Loucy (cell line): ENCODE results near the gene PLCH1.

ENCODE experiments used
- H2AFZ ChIP-seq: fragments of 200-600 bp; sonication (generic); 2 replicates; pipeline ENCODE4 v1.6.0; 2016; ENCODE audit warnings: antibody characterized with exemption, mild to moderate bottlenecking, low read length, moderate library complexity
- H3F3A ChIP-seq: fragments of 200-600 bp; 2 replicates; pipeline ENCODE4 v1.6.0; 2016; ENCODE audit warnings: antibody characterized with exemption, low read depth, mild to moderate bottlenecking
- H3K27me3 ChIP-seq: fragments of 200-600 bp; sonication (generic); 2 replicates; pipeline ENCODE4 v1.6.1; 2014; ENCODE audit warnings: low read length, mild to moderate bottlenecking; ENCODE audit not compliant: insufficient read depth, poor library complexity, severe bottlenecking
- H3K36me3 ChIP-seq: fragments of 200-600 bp; sonication (generic); 2 replicates; pipeline ENCODE4 v1.6.1; 2016; ENCODE audit warnings: low read length; ENCODE audit not compliant: insufficient read depth
- H3K4me1 ChIP-seq: fragments of 200-600 bp; sonication (generic); 2 replicates; pipeline ENCODE4 v1.5.1; 2014; ENCODE audit warnings: low read length, mild to moderate bottlenecking; ENCODE audit not compliant: insufficient read depth, poor library complexity, severe bottlenecking
- H3K4me2 ChIP-seq: fragments of 200-600 bp; sonication (generic); 2 replicates; pipeline ENCODE4 v1.6.0; 2014; ENCODE audit warnings: antibody characterized with exemption, low read length, low read depth, mild to moderate bottlenecking; ENCODE audit not compliant: poor library complexity, severe bottlenecking
- H3K4me3 ChIP-seq: fragments of 200-600 bp; sonication (generic); 2 replicates; pipeline ENCODE4 v1.5.1; 2014; ENCODE audit warnings: low read length, mild to moderate bottlenecking, mixed read lengths; ENCODE audit not compliant: poor library complexity, severe bottlenecking
- H3K79me2 ChIP-seq: fragments of 200-600 bp; sonication (generic); 2 replicates; pipeline ENCODE4 v1.6.1; 2014; ENCODE audit warnings: low read length; ENCODE audit not compliant: insufficient read depth
- H3K9ac ChIP-seq: fragments of 200-600 bp; sonication (generic); 2 replicates; pipeline ENCODE4 v1.6.0; 2014; ENCODE audit warnings: mild to moderate bottlenecking, low read depth, low read length, moderate library complexity; ENCODE audit not compliant: poor library complexity, severe bottlenecking
- H3K9me2 ChIP-seq: fragments of 200-600 bp; sonication (generic); replicated peaks from 2 replicates; pipeline ENCODE4 v1.6.1; 2016; ENCODE audit warnings: low read depth, low read length, mixed read lengths
- H3K9me3 ChIP-seq: fragments of 200-600 bp; sonication (generic); 2 replicates; pipeline ENCODE4 v1.6.1; 2014; ENCODE audit warnings: mild to moderate bottlenecking, antibody characterized with exemption, low read length, low read depth; ENCODE audit not compliant: insufficient read depth
- H4K20me1 ChIP-seq: fragments of 200-600 bp; sonication (generic); 2 replicates; pipeline ENCODE4 v1.6.0; 2014; ENCODE audit warnings: antibody characterized with exemption, low read length, mild to moderate bottlenecking; ENCODE audit not compliant: insufficient read depth, poor library complexity, severe bottlenecking
- EZH2phosphoT487 ChIP-seq: fragments of 200-600 bp; IDR thresholded peaks from 2 replicates; pipeline ENCODE4 v1.6.1; 2018; ENCODE audit warnings: antibody characterized with exemption, mild to moderate bottlenecking, moderate library complexity, borderline replicate concordance
- TF ChIP-seq, protein P1 (sequence below): fragments of 200-600 bp; sonication (generic); conservative IDR thresholded peaks from 2 replicates; pipeline ENCODE4 v1.5.1; 2014; ENCODE audit warnings: mild to moderate bottlenecking, antibody characterized with exemption, low read length

Gene PLCH1

GRCh38 chr3:155780291-155780690, 35.4 kb upstream of the PLCH1 start:
- no peak for TF ChIP-seq EZH2phosphoT487
- TF ChIP-seq, protein P1, sequence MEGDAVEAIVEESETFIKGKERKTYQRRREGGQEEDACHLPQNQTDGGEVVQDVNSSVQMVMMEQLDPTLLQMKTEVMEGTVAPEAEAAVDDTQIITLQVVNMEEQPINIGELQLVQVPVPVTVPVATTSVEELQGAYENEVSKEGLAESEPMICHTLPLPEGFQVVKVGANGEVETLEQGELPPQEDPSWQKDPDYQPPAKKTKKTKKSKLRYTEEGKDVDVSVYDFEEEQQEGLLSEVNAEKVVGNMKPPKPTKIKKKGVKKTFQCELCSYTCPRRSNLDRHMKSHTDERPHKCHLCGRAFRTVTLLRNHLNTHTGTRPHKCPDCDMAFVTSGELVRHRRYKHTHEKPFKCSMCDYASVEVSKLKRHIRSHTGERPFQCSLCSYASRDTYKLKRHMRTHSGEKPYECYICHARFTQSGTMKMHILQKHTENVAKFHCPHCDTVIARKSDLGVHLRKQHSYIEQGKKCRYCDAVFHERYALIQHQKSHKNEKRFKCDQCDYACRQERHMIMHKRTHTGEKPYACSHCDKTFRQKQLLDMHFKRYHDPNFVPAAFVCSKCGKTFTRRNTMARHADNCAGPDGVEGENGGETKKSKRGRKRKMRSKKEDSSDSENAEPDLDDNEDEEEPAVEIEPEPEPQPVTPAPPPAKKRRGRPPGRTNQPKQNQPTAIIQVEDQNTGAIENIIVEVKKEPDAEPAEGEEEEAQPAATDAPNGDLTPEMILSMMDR, result no peak
- no peaks in the 10 kb centered on the region for H3F3A ChIP-seq
- peaks cover 9% of the 10 kb centered on the region for H3K9me3 ChIP-seq
- no peak overlapping the region for H3K4me3 ChIP-seq
- H3K9ac ChIP-seq, result no peak overlapping the region
- H2AFZ ChIP-seq, result no peak overlapping the region
- no peaks in the 10 kb centered on the region for H3K27me3 ChIP-seq
- no peak overlapping the region for H3K4me2 ChIP-seq
- H3K36me3 ChIP-seq, result peaks cover 2% of the 10 kb centered on the region; the same call in 1 of the 2 replicates
- H3K4me1 ChIP-seq, result no peaks in the 10 kb centered on the region
- no peaks in the 10 kb centered on the region for H3K79me2 ChIP-seq
- H4K20me1 ChIP-seq, result no peaks in the 10 kb centered on the region
- no peaks in the 10 kb centered on the region for H3K9me2 ChIP-seq

DNA sequence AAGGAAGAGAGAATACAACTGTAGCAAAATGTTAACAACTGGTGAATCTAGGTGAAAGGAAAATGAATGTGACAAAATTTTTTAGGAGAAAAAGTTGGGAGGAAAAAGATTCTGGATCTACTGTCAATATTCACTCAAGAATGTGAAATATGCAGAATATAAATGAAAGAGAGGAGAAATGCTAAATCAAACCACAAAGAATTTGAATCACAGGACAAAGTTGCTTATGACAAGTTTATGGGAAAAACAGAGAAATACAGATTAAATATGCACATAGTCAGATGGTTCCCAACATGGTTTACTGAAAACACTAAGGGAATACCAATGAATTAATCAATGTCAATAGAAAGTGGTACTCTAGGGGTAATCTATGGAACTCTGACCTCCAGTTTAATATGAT, 33.6 kb upstream of the PLCH1 start:
- no peaks in the 10 kb centered on the region for H3K27me3 ChIP-seq
- H3F3A ChIP-seq, result no peaks in the 10 kb centered on the region
- no peak overlapping the region for H3K9ac ChIP-seq
- no peaks in the 10 kb centered on the region for H3K4me1 ChIP-seq
- H4K20me1 ChIP-seq, result no peaks in the 10 kb centered on the region
- no peaks in the 10 kb centered on the region for H3K9me2 ChIP-seq
- no peaks in the 10 kb centered on the region for H3K79me2 ChIP-seq
- peaks cover 2% of the 10 kb centered on the region; the same call in 1 of the 2 replicates for H3K36me3 ChIP-seq
- no peak overlapping the region for H2AFZ ChIP-seq
- TF ChIP-seq EZH2phosphoT487, result no peak
- TF ChIP-seq, protein P1, result no peak
- no peak overlapping the region for H3K4me2 ChIP-seq
- H3K9me3 ChIP-seq, result peaks cover 9% of the 10 kb centered on the region
- no peak overlapping the region for H3K4me3 ChIP-seq

DNA sequence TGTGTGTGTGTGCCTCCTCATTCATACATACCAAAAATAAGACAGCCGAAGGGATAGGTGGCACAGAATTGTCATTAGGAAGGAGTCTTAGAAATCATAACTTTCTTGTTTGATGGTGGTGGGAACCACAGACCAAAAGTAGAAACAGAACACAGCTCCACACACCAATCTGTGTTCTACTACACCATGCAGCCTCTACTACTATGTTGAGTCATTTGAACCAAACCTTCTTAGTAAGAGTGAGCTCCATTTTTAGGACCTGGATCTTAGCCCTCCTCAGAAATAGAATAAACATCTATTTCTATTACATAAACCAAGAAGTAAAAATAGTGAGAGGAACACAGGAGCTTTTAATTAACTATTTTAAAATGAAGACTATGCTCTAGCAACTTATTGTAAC, 27.9 kb upstream of the PLCH1 start:
- H3K4me3 ChIP-seq, result no peak overlapping the region
- no peaks in the 10 kb centered on the region for H4K20me1 ChIP-seq
- peaks cover 8% of the 10 kb centered on the region; the same call in 1 of the 2 replicates for H3K9me3 ChIP-seq
- no peaks in the 10 kb centered on the region for H3K79me2 ChIP-seq
- no peaks in the 10 kb centered on the region for H3K27me3 ChIP-seq
- no peaks in the 10 kb centered on the region for H3F3A ChIP-seq
- no peak for TF ChIP-seq EZH2phosphoT487
- TF ChIP-seq, protein P1, result no peak
- H3K9me2 ChIP-seq, result no peaks in the 10 kb centered on the region
- H3K4me2 ChIP-seq, result no peak overlapping the region
- no peaks in the 10 kb centered on the region for H3K4me1 ChIP-seq
- H2AFZ ChIP-seq, result no peak overlapping the region
- H3K9ac ChIP-seq, result no peak overlapping the region
- peaks cover 2% of the 10 kb centered on the region; the same call in 1 of the 2 replicates for H3K36me3 ChIP-seq
